Activated CD4-positive, alpha-beta T cell treated with anti-CD3 and anti-CD28 coated beads, Interleukin-2, Interleukin-4, amounts not matched to agents 100 ng/mL and 50 ng/mL, durations not matched to agents 16 hours and 8 hours (primary cell): ENCODE results near the gene CCSER2.
"Not testable (repeated sequence)": the region's sequence is repeated elsewhere in the genome, so short reads cannot be mapped to it uniquely, and the experiment has no call there.

Experiments
- DNase-seq: peaks from one replicate; pipeline ENCODE4 v3.0.0-alpha.2; 2020; ENCODE audit warnings: low spot score

The CCSER2 gene

GRCh38 chr10:84328418-84329195 is at the start of gene CCSER2:
Gene CCSER2, plus strand, starts transcription at chr10:84328589. Its CDS starts 42,464 bp downstream, at chr10:84371053.
- peak; percentile 96 for DNase-seq

- DNase-seq: not testable (repeated sequence)
Observed at GRCh38 chr10:84279876-84280475, 48.4 kb upstream of the CCSER2 start.

- DNase-seq: no peak
Observed at GRCh38 chr10:84286695-84287094, 41.7 kb upstream of the CCSER2 start.

- DNase-seq: no peak
Observed at GRCh38 chr10:84288151-84288550, 40.2 kb upstream of the CCSER2 start.

- no peak for DNase-seq
Observed at GRCh38 chr10:84289521-84290200, 38.7 kb upstream of the CCSER2 start.

GRCh38 chr10:84290235-84290634 is 38.2 kb upstream of the CCSER2 start:
- DNase-seq: no peak

GRCh38 chr10:84291384-84291783 is 37.0 kb upstream of the CCSER2 start:
- no peak for DNase-seq

- no peak for DNase-seq
Observed at GRCh38 chr10:84292502-84292901, 35.9 kb upstream of the CCSER2 start.

- DNase-seq: no peak
Observed at GRCh38 chr10:84293171-84293570, 35.2 kb upstream of the CCSER2 start.

GRCh38 chr10:84293574-84294016 is 34.8 kb upstream of the CCSER2 start:
- DNase-seq: peak; percentile 92

- DNase-seq: peak; percentile 55
Observed at GRCh38 chr10:84294766-84295447, 33.5 kb upstream of the CCSER2 start.

GRCh38 chr10:84296091-84296981 is 32.1 kb upstream of the CCSER2 start:
- no peak for DNase-seq

GRCh38 chr10:84298057-84298456 is 30.3 kb upstream of the CCSER2 start:
- no peak for DNase-seq

- DNase-seq: no peak
Observed at GRCh38 chr10:84302223-84302622, 26.2 kb upstream of the CCSER2 start.

GRCh38 chr10:84306751-84307384 is 21.5 kb upstream of the CCSER2 start:
- DNase-seq: peak; percentile 68

GRCh38 chr10:84308021-84308420 is 20.4 kb upstream of the CCSER2 start:
- no peak for DNase-seq

GRCh38 chr10:84308481-84309304 is 19.7 kb upstream of the CCSER2 start:
- peak; percentile 84 for DNase-seq

GRCh38 chr10:84310470-84310869 is 17.9 kb upstream of the CCSER2 start:
- DNase-seq: no peak

GRCh38 chr10:84311576-84311975 is 16.8 kb upstream of the CCSER2 start:
- no peak for DNase-seq

- no peak for DNase-seq
Observed at GRCh38 chr10:84312816-84313215, 15.6 kb upstream of the CCSER2 start.
